ENCODE results near the gene SASH3. TPM values are rescaled to one million over a fixed set of nuclear protein-coding genes. Genes with fewer than 3 reads are reported as not detected.

Gene SASH3
- total RNA-seq, 1 experiment from 2014 or later, result not detected

GRCh38 chrX:129842510-129843208 lies 62.9 kb downstream of the SASH3 start:
- Histone ChIP-seq H3K36me3 (ENCODE audit: low read depth, low read length) (peaks cover 7% of the 10 kb centered on the region; the same call in 1 of the 2 replicates), H3K4me2 (ENCODE audit: low read length) (peak overlapping the region; percentile 85), H3K27ac (ENCODE audit: low read length) (peak overlapping the region; percentile 40), H3K4me3 (ENCODE audit: low read length) (peak overlapping the region; percentile 77), H4K20me1 (ENCODE audit: low read length) (no peaks in the 10 kb centered on the region), H3K27me3 (ENCODE audit: low read length) (no peaks in the 10 kb centered on the region), H3K4me1 (ENCODE audit: insufficient read depth, low read length) (peaks cover 26% of the 10 kb centered on the region), H3F3A (ENCODE audit: low read length, unreplicated experiment) (no peaks in the 10 kb centered on the region), H2AFZ (ENCODE audit: low read length) (peak overlapping the region; percentile 84), H3K9ac (ENCODE audit: low read length) (peak overlapping the region; percentile 77), H3K79me2 (ENCODE audit: low read length) (peaks cover 44% of the 10 kb centered on the region), H3K9me2 (replicated peaks; ENCODE audit: low read length) (no peaks in the 10 kb centered on the region), H3K9me3 (ENCODE audit: low read length) (no peaks in the 10 kb centered on the region)
- ChIA-PET POLR2A (ENCODE audit: unreplicated experiment) (no interaction called here), CTCF (no interaction called here)
- ATAC-seq (peak; percentile 49), DNase-seq (peak; percentile 55)
- intact Hi-C loops (cut with micrococcal nuclease), result loop anchor here (5.0 kb wide), 1 partner anchor 65 kb away; the partner anchor contains the start of gene UTP14A
- TF ChIP-seq, protein P1, sequence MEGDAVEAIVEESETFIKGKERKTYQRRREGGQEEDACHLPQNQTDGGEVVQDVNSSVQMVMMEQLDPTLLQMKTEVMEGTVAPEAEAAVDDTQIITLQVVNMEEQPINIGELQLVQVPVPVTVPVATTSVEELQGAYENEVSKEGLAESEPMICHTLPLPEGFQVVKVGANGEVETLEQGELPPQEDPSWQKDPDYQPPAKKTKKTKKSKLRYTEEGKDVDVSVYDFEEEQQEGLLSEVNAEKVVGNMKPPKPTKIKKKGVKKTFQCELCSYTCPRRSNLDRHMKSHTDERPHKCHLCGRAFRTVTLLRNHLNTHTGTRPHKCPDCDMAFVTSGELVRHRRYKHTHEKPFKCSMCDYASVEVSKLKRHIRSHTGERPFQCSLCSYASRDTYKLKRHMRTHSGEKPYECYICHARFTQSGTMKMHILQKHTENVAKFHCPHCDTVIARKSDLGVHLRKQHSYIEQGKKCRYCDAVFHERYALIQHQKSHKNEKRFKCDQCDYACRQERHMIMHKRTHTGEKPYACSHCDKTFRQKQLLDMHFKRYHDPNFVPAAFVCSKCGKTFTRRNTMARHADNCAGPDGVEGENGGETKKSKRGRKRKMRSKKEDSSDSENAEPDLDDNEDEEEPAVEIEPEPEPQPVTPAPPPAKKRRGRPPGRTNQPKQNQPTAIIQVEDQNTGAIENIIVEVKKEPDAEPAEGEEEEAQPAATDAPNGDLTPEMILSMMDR (conservative IDR thresholded peaks at IDR 0.05; ENCODE audit: low read depth, low read length), result no peak
- TF ChIP-seq EZH2 (IDR thresholded peaks at IDR 0.05; ENCODE audit: low read length, unreplicated experiment) (no peak), EZH2phosphoT487 (IDR thresholded peaks at IDR 0.05; ENCODE audit: borderline replicate concordance, low read length) (no peak)
- TSS peak; percentile 42 for BruUV-seq (replicated peaks)

DNA sequence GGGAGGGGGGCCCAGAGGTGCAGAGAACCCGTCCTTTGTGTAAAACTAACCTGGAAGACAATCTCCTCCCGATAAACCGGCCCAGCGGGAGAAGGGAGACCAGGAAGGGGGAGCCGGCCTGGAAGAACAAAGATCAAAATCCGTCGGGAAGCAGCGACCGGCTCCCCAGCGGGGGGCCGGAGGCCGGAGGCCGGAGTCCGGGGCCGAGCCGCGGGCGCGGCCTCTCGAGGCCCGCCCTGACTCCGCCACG lies 63.4 kb downstream of the SASH3 start:
- POLR2A ChIA-PET (ENCODE audit: unreplicated experiment), result no interaction called here
- Histone ChIP-seq H2AFZ (ENCODE audit: low read length) (peak overlapping the region; percentile 84), H3K27ac (ENCODE audit: low read length) (peak overlapping the region; percentile 40), H3K79me2 (ENCODE audit: low read length) (peaks cover 44% of the 10 kb centered on the region), H3K4me3 (ENCODE audit: low read length) (peak overlapping the region; percentile 77), H4K20me1 (ENCODE audit: low read length) (no peaks in the 10 kb centered on the region), H3K4me1 (ENCODE audit: insufficient read depth, low read length) (peaks cover 26% of the 10 kb centered on the region), H3F3A (ENCODE audit: low read length, unreplicated experiment) (no peaks in the 10 kb centered on the region), H3K36me3 (ENCODE audit: low read depth, low read length) (peaks cover 7% of the 10 kb centered on the region; the same call in 1 of the 2 replicates), H3K9me2 (replicated peaks; ENCODE audit: low read length) (no peaks in the 10 kb centered on the region), H3K9ac (ENCODE audit: low read length) (peak overlapping the region; percentile 77), H3K4me2 (ENCODE audit: low read length) (peak overlapping the region; percentile 85), H3K9me3 (ENCODE audit: low read length) (no peaks in the 10 kb centered on the region), H3K27me3 (ENCODE audit: low read length) (no peaks in the 10 kb centered on the region)
- CTCF ChIA-PET, result no interaction called here
- ATAC-seq (peak; percentile 2; the same call in 1 of the 2 replicates), DNase-seq (no peak)
- intact Hi-C loops (cut with micrococcal nuclease), result loop anchor here (5.0 kb wide), 1 partner anchor 64 kb away; the partner anchor contains the start of gene UTP14A
- no TSS peak for BruUV-seq (replicated peaks)
- no peak for TF ChIP-seq EZH2phosphoT487 (IDR thresholded peaks at IDR 0.05; ENCODE audit: borderline replicate concordance, low read length)

- Histone ChIP-seq H2AFZ (ENCODE audit: low read length) (peak within 1 kb of the TSS; percentile 84), H3K9me3 (ENCODE audit: low read length) (no peaks in the 10 kb centered on the region), H3K36me3 (ENCODE audit: low read depth, low read length) (peaks cover 7% of the 10 kb centered on the region; the same call in 1 of the 2 replicates), H3K79me2 (ENCODE audit: low read length) (peaks cover 43% of the 10 kb centered on the region), H3K27me3 (ENCODE audit: low read length) (no peaks in the 10 kb centered on the region), H3K4me3 (ENCODE audit: low read length) (peak within 1 kb of the TSS; percentile 77), H3K4me2 (ENCODE audit: low read length) (peak within 1 kb of the TSS; percentile 85), H3K9me2 (replicated peaks; ENCODE audit: low read length) (no peaks in the 10 kb centered on the region), H3K27ac (ENCODE audit: low read length) (peak within 1 kb of the TSS; percentile 40), H3K9ac (ENCODE audit: low read length) (peak within 1 kb of the TSS; percentile 77), H3K4me1 (ENCODE audit: insufficient read depth, low read length) (peaks cover 26% of the 10 kb centered on the region), H4K20me1 (ENCODE audit: low read length) (no peaks in the 10 kb centered on the region), H3F3A (ENCODE audit: low read length, unreplicated experiment) (no peaks in the 10 kb centered on the region)
- DNase-seq (peak; percentile 88), ATAC-seq (peak; percentile 84)
- ChIA-PET POLR2A (ENCODE audit: unreplicated experiment) (no interaction called here), CTCF (no interaction called here)
- intact Hi-C loops (cut with micrococcal nuclease), result loop anchor here (5.0 kb wide), 1 partner anchor 64 kb away; the partner anchor contains the start of gene UTP14A
- BruUV-seq (replicated peaks), result no TSS peak
- TF ChIP-seq EZH2phosphoT487 (IDR thresholded peaks at IDR 0.05; ENCODE audit: borderline replicate concordance, low read length) (peak; percentile 58; the same call in 1 of the 2 replicates), EZH2 (IDR thresholded peaks at IDR 0.05; ENCODE audit: low read length, unreplicated experiment) (no peak)
- TF ChIP-seq, protein P1 (conservative IDR thresholded peaks at IDR 0.05; ENCODE audit: low read depth, low read length), result no peak
Observed at GRCh38 chrX:129843459-129844306, 63.9 kb downstream of the SASH3 start, which contains the start of gene ZDHHC9. Gene ZDHHC9, minus strand, starts transcription at chrX:129843886. Its CDS starts 1,941 bp downstream, at chrX:129841945.
